GM19438 (cell line): ENCODE measurements around the gene HPGD.
A peak's percentile ranks its signal among the peaks of the same experiment; 100 is the strongest.
"Not testable (repeated sequence)": the region's sequence is repeated elsewhere in the genome, so short reads cannot be mapped to it uniquely, and the experiment has no call there.

ENCODE experiments used
- ATAC-seq: cut with Tn5 transposase; IDR thresholded peaks from one replicate; pipeline ENCODE4 v1.9.1; 2021; ENCODE audit warnings: low read depth; ENCODE audit not compliant: unreplicated experiment

Gene HPGD

GRCh38 chr4:174528226-174528625, 5.9 kb upstream of the HPGD start:
- ATAC-seq: no peak

GRCh38 chr4:174526731-174527130, 4.4 kb upstream of the HPGD start:
- no peak for ATAC-seq

DNA sequence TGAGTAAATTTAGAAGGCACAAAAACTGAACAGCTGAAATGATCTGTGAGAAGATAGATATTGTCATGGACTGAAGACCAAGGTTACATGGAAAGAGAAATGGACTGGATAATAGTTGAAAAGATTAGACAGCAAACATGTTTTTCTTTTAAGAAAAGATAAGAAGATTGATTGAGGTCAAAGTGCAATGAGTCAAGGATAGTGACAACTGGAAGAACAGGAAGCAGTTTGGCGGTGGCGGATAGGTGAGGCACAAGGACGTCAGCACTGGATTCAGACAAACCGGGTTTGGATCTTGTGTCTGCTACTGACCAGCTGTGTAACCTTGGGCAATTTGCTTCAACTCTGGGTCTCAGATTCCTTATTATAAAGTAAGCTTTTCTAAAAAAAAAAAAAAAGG, 2.0 kb upstream of the HPGD start:
- ATAC-seq: no peak

- ATAC-seq: no peak
These were observed 871 bp upstream of the HPGD start for GRCh38 chr4:174523025-174523693.

GRCh38 chr4:174521800-174522182, 497 bp downstream of the HPGD start:
- peak; percentile 32 for ATAC-seq

- ATAC-seq: no peak
These were observed 1.6 kb downstream of the HPGD start for GRCh38 chr4:174520660-174521059.

GRCh38 chr4:174517502-174518445, 4.5 kb downstream of the HPGD start:
- ATAC-seq: no peak

DNA sequence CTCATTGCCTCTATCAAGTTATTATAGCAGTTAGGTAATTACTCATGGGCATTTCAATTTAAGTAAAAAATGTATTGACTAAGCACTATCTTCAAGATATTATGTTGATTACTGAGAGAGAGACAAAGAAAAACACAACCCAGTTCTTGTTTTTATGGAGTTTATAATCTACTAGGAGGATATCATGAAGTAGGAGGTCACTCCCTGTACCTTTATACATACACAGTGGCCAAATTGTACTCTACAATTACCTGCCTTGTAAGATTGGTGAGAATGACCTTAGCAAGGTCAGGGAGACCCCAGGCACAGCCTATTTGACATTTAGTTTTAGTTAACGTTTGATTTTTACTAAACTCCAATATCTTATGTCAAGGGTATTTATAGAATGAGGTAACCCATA, 5.5 kb downstream of the HPGD start:
- no peak for ATAC-seq

DNA sequence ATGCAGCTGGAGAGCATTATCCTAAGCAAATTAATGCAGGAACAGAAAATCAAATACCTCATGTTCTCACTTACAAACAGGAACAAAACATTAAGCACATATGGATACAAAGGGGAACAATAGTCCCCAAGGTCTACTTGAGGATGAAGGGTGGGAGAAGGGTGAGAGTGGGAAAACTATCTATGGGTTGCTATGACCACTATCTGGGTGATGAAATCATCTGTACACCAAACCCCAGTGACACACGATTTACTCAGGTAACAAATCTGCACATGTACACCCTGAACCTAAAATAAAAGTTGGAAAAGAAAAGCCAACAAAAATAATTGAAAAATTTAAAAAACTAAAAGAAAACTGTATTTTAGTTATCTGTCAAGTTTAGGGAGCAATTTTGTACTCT, 5.9 kb downstream of the HPGD start:
- ATAC-seq: no peak

DNA sequence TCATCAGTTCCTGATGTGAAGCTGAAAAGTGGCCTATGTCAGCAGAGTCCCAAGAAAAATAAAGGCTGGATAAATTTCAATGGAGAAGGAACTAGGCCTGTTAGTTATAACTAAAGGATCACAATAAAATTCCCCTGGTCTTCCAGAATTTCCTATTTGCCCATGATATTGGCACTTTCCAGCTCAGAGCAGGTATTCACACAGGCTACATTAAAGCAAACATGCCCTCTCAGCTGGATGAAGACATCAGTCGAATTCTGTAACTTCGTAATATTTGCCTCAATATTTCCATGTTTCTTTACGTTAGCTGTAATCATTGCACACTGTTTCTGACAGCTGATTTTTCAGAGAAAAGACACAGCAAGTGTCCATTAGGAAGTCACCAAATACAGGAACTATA, 9.5 kb downstream of the HPGD start:
- no peak for ATAC-seq

DNA sequence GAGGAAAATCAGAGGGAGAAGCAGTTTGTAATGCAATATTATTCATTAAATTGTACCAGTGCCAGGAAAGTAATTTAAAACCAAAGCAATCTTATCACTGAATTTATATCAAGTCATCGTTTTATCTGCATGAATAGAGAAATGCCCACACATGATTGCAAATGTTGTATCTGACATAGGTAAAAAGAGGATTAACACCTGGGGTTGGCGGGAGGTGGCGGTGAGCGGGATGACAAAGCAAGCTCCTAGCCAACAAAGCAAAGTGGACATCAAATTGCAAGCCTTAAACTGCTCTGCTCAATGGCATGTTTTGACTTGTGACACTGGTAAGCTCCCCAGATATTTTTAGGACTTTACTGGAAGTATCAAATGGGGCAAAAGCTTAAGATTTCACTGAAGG, 16.4 kb downstream of the HPGD start:
- no peak for ATAC-seq

DNA sequence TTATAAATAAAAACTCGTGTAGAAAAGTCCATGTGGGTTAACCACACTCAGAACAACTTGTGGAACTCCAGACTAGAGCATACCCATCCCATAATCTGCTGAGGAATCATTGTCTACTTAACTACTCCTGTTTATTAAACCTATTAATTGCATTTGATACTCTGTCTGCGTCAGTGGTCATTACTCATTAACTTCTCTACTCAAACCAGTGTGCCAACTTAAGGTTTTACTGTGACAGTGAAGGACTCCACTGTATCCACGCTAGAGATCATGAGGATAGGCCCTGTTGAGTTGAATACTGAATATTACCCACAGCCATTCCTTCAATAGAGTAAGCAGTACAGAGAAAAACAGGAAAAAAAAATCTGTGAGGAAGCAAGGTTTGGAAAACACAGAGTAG, 17.3 kb downstream of the HPGD start:
- no peak for ATAC-seq

DNA sequence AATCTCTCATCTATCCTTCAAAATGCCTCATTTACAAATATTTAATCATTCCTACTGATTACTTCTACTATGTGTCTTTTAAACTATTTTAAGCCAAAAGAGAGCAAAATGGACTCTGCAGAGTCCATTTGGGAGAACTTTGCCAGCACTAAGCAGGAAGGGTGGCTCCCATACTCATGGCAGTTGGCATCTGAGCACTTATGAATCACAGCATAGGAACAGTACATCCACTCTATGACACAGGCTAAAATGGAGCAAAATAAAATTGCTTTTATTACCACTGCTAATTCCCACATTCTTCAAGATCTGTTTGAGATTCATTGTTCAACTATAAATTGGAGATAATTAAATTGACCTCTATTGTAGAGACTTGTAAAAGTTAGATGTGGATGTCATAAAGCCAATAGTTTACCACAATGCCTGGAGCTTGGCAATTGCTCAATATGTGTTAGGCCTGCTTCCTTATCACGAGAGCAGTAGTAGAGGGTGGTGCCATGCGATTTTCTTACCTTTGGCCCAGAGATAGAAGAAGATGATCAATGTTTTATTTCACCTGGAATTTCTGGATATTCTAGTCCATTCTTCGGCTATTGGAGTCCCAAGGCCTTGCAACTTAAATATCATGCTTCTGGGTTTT, 19.1 kb downstream of the HPGD start:
- ATAC-seq: no peak

DNA sequence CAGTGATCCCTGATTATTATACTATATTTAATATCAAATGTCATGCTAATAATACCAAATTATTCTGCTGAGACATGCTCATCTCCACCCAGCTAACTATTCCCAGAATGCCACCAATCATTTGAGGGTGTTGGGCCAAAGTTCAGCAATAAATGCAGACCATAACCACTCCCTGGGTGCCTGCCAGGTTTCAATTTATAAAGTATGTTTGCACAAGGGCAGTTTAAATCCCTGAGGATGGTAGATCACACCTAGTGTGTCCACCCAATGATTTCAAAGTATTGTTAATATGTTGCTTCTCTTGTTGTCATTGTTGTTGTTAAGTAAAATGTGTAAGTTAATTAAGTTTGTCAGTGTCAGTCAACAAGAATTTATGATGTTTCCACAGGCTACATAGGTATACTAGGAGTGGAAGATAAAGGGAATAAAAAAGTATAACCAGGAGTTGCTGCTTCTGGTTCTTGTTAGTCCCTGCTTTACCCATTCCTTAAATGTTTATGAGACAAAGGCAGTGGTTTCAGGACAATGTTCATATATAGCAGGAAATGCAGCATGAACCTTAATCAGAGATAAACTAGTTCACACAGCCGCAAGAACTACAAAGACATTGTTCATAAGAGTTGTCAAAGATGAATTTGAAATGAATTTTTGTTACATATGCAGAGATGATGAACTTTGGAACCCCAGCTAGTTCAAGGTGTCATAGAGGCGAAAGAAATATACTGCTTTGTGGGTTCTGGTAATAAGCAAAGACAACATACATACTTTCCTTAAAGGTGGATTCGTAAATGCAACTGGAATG, 25.5 kb downstream of the HPGD start:
- ATAC-seq: no peak

DNA sequence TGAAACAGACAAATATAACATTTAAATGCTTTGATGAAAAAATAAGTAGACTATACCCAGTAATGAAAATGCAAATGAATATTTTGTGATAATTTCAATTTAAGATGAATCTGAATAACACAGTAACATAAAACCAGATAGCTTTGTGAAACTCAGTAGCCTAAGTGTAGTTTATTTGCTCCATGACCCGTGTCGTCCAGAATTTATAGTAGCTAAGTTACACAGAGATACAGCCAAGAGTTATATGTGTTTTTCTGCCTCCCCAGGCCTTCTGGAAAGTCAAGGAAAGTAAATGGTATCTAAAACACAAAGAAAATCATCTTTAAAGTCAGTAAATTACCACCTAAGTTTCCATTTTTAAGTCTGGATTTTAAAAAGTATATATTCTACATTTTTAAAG, 26.7 kb downstream of the HPGD start:
- no peak for ATAC-seq

DNA sequence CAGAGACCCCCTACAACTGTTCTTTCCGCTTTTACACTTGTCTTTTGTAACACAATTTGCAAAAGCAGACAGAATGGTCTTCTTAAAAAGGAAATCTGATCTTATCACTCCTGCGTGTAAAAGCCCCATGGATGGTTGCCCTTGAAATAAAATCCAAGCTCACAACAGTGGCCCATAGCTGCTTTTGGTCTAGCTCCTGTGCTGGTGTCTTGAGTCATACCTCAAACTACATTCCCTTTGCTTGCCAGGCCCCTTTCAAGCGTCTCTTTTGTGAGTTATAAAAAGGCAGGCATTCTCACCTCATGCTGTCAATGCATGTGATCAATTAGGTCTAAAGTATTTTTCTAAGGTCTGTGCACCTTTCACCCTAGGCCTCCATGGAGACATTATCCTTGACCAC, 27.6 kb downstream of the HPGD start:
- ATAC-seq: no peak

- ATAC-seq: no peak
These were observed 28.1 kb downstream of the HPGD start for GRCh38 chr4:174494146-174494545.

- no peak for ATAC-seq
These were observed 31.8 kb downstream of the HPGD start for GRCh38 chr4:174490451-174490961.

DNA sequence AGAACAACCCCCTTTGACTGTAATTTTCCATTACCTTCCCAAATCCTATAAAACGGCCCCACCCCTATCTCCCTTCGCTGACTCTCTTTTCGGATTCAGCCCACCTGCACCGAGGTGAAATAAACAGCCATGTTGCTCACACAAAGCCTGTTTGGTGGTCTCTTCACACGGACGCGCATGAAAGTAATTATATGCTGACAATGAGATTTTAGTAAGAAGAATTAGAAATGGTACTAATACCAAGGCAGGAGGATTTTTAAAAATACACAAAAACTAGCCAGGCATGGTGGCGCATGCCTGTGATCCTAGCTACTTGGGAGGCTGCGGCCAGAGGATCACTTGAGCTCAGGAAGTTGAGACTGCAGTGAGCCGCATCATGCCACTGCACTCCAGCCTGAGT, 33.9 kb downstream of the HPGD start:
- not testable (repeated sequence) for ATAC-seq

- no peak for ATAC-seq
These were observed 37.3 kb downstream of the HPGD start for GRCh38 chr4:174485025-174485424.

DNA sequence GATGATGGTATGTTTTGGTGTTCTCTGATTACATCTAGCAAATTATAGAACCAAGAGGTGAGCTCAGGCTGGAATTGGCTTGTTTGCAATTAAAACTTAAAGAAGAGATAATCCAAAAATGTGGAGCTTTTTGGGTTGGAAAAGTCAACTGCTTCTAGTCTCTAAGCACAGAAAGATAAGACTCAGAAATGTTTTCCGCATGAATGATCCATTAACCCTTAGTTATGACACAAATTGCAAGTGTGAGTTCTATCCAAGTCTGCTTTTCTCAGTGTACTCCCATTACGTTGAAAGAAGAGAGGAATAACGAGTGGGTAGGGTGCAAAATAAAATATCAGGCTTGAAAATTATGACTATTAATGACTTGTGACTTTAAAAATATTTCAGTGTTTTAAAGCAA, 38.5 kb downstream of the HPGD start:
- ATAC-seq: no peak
